Measurements from ENCODE around the gene SF3A1.
A peak's percentile ranks its signal among the peaks of the same experiment; 100 is the strongest.
"Not testable (repeated sequence)": the region's sequence is repeated elsewhere in the genome, so short reads cannot be mapped to it uniquely, and the experiment has no call there.

The SF3A1 gene

GRCh38 chr22:30351226-30351625, 5.5 kb downstream of the SF3A1 start:
- no peak for DNase-seq (ENCODE audit: low read depth, low spot score)

- no peak for DNase-seq (ENCODE audit: low read depth, low spot score)
Observed at GRCh38 chr22:30348809-30349208, 7.9 kb downstream of the SF3A1 start.

GRCh38 chr22:30348404-30348803, 8.3 kb downstream of the SF3A1 start:
- DNase-seq (ENCODE audit: low read depth, low spot score) = no peak

- DNase-seq (ENCODE audit: low read depth, low spot score) = no peak
Observed at GRCh38 chr22:30347255-30347892, 9.3 kb downstream of the SF3A1 start.

GRCh38 chr22:30344447-30345200, 12.1 kb downstream of the SF3A1 start:
- no peak for DNase-seq (ENCODE audit: low read depth, low spot score)

GRCh38 chr22:30340911-30341685, 15.6 kb downstream of the SF3A1 start:
- DNase-seq (ENCODE audit: low read depth, low spot score) = no peak

- no peak for DNase-seq (ENCODE audit: low read depth, low spot score)
Observed at GRCh38 chr22:30338802-30339201, 17.9 kb downstream of the SF3A1 start.

- not testable (repeated sequence) for DNase-seq (ENCODE audit: low read depth, low spot score)
Observed at GRCh38 chr22:30338341-30338740, 18.4 kb downstream of the SF3A1 start.

- no peak for DNase-seq (ENCODE audit: low read depth, low spot score)
Observed at GRCh38 chr22:30337461-30337778, 19.3 kb downstream of the SF3A1 start.

- no peak for DNase-seq (ENCODE audit: low read depth, low spot score)
Observed at GRCh38 chr22:30336752-30337460, 19.8 kb downstream of the SF3A1 start.

GRCh38 chr22:30335236-30335635, 21.5 kb downstream of the SF3A1 start:
- DNase-seq (ENCODE audit: low read depth, low spot score) = no peak

- no peak for DNase-seq (ENCODE audit: low read depth, low spot score)
Observed at GRCh38 chr22:30334646-30335045, 22.0 kb downstream of the SF3A1 start.

- DNase-seq (ENCODE audit: low read depth, low spot score) = no peak
Observed at GRCh38 chr22:30333707-30334087, 23.0 kb downstream of the SF3A1 start.

GRCh38 chr22:30332994-30333706, 23.5 kb downstream of the SF3A1 start:
- no peak for DNase-seq (ENCODE audit: low read depth, low spot score)

GRCh38 chr22:30332551-30332950, 24.1 kb downstream of the SF3A1 start:
- no peak for DNase-seq (ENCODE audit: low read depth, low spot score)

GRCh38 chr22:30328466-30329049, 28.1 kb downstream of the SF3A1 start:
- no peak for DNase-seq (ENCODE audit: low read depth, low spot score)

GRCh38 chr22:30327864-30328345, 28.8 kb downstream of the SF3A1 start:
- no peak for DNase-seq (ENCODE audit: low read depth, low spot score)

GRCh38 chr22:30326706-30327362, 29.9 kb downstream of the SF3A1 start, which contains the start of gene TBC1D10A:
TBC1D10A (minus strand) TSS chr22:30326941; CDS start chr22:30326881, 60 bp downstream.
- DNase-seq (ENCODE audit: low read depth, low spot score) = peak; percentile 90

GRCh38 chr22:30326255-30326705, 30.4 kb downstream of the SF3A1 start:
- DNase-seq (ENCODE audit: low read depth, low spot score) = no peak

- DNase-seq (ENCODE audit: low read depth, low spot score) = no peak
Observed at GRCh38 chr22:30325724-30326254, 30.9 kb downstream of the SF3A1 start.

All from activated naive CD8-positive, alpha-beta T cell treated with anti-CD3 and anti-CD28 coated beads, Interleukin-2, amount 50 U/mL, for 16 hours (primary cell).